ENCODE data around the gene LTBP1. TPM values are rescaled to one million over a fixed set of nuclear protein-coding genes. Genes with fewer than 3 reads are reported as not detected.

LTBP1 gene
- total and polyA plus RNA-seq, 2 of the 13 experiments (the other 11 are each of a cell fraction or from before 2014, with no cell fraction given), result 0.12 to 0.22 TPM

DNA sequence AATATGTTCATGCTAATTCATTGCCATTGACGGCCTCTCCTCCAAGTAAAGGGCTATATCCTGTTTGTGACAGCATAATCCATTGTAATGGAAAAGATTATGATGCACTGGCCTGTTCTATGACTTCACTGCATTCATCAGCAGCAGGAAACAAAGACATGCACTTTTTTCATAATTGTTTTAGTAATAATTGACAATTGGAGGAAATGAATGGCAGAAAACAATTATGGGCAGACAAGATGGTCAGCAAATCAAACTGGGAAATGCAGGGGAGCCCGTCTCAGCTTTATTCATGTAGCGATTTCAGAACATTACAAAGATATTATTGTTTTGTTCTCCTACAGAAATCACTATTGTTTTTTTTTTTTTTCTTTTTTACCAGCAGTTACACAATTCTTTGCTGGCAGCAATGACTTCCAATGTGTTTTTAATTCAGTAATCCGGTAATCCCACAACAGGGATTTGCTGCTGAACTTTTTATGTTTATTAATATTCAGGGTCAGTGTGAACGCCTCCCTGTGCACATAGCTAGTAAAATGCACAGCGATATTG lies 495.9 kb downstream of the LTBP1 start (continued):
- TF ChIP-seq, protein P1, sequence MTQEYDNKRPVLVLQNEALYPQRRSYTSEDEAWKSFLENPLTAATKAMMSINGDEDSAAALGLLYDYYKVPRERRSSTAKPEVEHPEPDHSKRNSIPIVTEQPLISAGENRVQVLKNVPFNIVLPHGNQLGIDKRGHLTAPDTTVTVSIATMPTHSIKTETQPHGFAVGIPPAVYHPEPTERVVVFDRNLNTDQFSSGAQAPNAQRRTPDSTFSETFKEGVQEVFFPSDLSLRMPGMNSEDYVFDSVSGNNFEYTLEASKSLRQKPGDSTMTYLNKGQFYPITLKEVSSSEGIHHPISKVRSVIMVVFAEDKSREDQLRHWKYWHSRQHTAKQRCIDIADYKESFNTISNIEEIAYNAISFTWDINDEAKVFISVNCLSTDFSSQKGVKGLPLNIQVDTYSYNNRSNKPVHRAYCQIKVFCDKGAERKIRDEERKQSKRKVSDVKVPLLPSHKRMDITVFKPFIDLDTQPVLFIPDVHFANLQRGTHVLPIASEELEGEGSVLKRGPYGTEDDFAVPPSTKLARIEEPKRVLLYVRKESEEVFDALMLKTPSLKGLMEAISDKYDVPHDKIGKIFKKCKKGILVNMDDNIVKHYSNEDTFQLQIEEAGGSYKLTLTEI (CRISPR knock-in tag; conservative IDR thresholded peaks at IDR 0.05), result no peak
- TF ChIP-seq SOX5 (CRISPR knock-in tag; IDR thresholded peaks at IDR 0.05; ENCODE audit: borderline replicate concordance), result no peak
- TF ChIP-seq, protein P2, sequence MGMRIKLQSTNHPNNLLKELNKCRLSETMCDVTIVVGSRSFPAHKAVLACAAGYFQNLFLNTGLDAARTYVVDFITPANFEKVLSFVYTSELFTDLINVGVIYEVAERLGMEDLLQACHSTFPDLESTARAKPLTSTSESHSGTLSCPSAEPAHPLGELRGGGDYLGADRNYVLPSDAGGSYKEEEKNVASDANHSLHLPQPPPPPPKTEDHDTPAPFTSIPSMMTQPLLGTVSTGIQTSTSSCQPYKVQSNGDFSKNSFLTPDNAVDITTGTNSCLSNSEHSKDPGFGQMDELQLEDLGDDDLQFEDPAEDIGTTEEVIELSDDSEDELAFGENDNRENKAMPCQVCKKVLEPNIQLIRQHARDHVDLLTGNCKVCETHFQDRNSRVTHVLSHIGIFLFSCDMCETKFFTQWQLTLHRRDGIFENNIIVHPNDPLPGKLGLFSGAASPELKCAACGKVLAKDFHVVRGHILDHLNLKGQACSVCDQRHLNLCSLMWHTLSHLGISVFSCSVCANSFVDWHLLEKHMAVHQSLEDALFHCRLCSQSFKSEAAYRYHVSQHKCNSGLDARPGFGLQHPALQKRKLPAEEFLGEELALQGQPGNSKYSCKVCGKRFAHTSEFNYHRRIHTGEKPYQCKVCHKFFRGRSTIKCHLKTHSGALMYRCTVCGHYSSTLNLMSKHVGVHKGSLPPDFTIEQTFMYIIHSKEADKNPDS (CRISPR knock-in tag; IDR thresholded peaks at IDR 0.05), result no peak

DNA sequence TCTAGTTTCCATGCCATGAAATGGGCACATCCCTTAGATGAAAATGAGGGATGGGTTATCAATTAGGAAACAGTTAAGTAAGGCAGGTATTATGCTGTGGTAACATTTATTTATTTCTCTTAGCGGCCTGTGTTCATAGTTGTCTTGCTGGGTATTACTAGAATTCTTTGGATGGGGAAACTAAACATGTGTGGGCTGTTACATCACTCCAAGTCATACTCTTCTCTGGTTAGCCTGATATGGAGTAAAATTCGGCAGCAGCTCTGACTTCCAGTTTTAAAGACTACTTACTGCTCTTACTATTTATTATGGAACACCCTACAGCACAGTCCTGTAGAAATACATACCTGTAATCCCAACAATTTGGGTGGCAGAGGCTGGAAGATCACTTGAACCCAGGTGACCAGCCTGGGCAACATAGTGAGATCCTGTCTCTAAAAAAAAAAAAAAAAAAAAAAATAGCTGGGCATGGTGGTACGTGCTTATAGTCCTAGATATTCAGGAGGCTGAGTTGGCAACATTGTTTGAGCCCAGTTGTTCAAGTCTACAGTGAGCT lies 496.6 kb downstream of the LTBP1 start:
- DNase-seq (ENCODE audit: low spot score), result no peak
- intact Hi-C loops (cut with micrococcal nuclease; ENCODE audit: unreplicated experiment) (loop anchor here (5.0 kb wide), 1 partner anchor 61 kb away; no protein-coding TSS in a partner anchor), in situ Hi-C loops (cut with HindIII; ENCODE audit: extremely low pct_ligation_motif_present, low pct_unique_long_range_greater_than_20kb) (no loop called here)
- FAIRE-seq, result no peak
- H3K27me3 ChIP-seq (ENCODE audit: control insufficient read depth in 1 of 2, insufficient read depth in 2 of 2, low read length in 2 of 2), result no peaks in the 10 kb centered on the region
- H3K4me1 ChIP-seq (ENCODE audit: insufficient read depth, low read length), result 0 out of 2 replicates have a peak, but pooled peaks cover 6% of the 10 kb centered on the region
- no peak overlapping the region for H2AFZ ChIP-seq (ENCODE audit: low read length)
- no TSS peak for BruUV-seq (replicated peaks)
- under 1% methylated on average over 3 of the region's 3 CpGs for WGBS (ENCODE audit: low lambda C conversion rate)
- ChIA-PET POLR2A (no interaction called here), CTCF (ENCODE audit: low intra/inter-chr PET ratio, low total read pairs) (no interaction called here)
- no peak overlapping the region for H3K4me2 ChIP-seq (ENCODE audit: low read depth, low read length)
- no peak overlapping the region for H3K27ac ChIP-seq (ENCODE audit: extremely low read length, insufficient read depth, low read length)
- H3K4me3 ChIP-seq (replicated peaks in 1 of 3; ENCODE audit: insufficient read depth in 1 of 3, low read depth in 2 of 3, low read length in 3 of 3), result no peak overlapping the region
- no peaks in the 10 kb centered on the region for H4K20me1 ChIP-seq (ENCODE audit: insufficient read depth, low read length)
- no peaks in the 10 kb centered on the region for H3K79me2 ChIP-seq (ENCODE audit: insufficient read depth, low read length)
- H3K9me3 ChIP-seq (ENCODE audit: low read length), result no peaks in the 10 kb centered on the region
- no peaks in the 10 kb centered on the region for H3K36me3 ChIP-seq (replicated peaks in 1 of 2; ENCODE audit: control insufficient read depth in 1 of 2, insufficient read depth in 2 of 2, low read length in 2 of 2)
- ATAC-seq, result no peak
- H3K9ac ChIP-seq (ENCODE audit: insufficient read depth, low read depth, low read length), result no peak overlapping the region
- TF ChIP-seq ZNF510 (CRISPR knock-in tag; IDR thresholded peaks at IDR 0.05; ENCODE audit: low read depth) (no peak), KAT8 (CRISPR knock-in tag; IDR thresholded peaks at IDR 0.05) (no peak), ZFP41 (CRISPR knock-in tag; IDR thresholded peaks at IDR 0.05; ENCODE audit: borderline replicate concordance) (no peak), SMAD9 (CRISPR knock-in tag; IDR thresholded peaks at IDR 0.05) (no peak), ATF7-NPFF (CRISPR knock-in tag; IDR thresholded peaks at IDR 0.05; ENCODE audit: low read depth) (no peak), HHEX (CRISPR knock-in tag; IDR thresholded peaks at IDR 0.05) (no peak), ZNF562 (CRISPR knock-in tag; IDR thresholded peaks at IDR 0.05; ENCODE audit: borderline replicate concordance) (no peak), POLR2AphosphoS5 (IDR thresholded peaks at IDR 0.05; ENCODE audit: low read depth, low read length) (no peak), ZNF674 (CRISPR knock-in tag; IDR thresholded peaks at IDR 0.05; ENCODE audit: low read depth) (no peak)
- TF ChIP-seq, protein P3, sequence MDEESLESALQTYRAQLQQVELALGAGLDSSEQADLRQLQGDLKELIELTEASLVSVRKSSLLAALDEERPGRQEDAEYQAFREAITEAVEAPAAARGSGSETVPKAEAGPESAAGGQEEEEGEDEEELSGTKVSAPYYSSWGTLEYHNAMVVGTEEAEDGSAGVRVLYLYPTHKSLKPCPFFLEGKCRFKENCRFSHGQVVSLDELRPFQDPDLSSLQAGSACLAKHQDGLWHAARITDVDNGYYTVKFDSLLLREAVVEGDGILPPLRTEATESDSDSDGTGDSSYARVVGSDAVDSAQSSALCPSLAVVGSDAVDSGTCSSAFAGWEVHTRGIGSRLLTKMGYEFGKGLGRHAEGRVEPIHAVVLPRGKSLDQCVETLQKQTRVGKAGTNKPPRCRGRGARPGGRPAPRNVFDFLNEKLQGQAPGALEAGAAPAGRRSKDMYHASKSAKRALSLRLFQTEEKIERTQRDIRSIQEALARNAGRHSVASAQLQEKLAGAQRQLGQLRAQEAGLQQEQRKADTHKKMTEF (CRISPR knock-in tag; IDR thresholded peaks at IDR 0.05), result no peak
- TF ChIP-seq, protein P4, sequence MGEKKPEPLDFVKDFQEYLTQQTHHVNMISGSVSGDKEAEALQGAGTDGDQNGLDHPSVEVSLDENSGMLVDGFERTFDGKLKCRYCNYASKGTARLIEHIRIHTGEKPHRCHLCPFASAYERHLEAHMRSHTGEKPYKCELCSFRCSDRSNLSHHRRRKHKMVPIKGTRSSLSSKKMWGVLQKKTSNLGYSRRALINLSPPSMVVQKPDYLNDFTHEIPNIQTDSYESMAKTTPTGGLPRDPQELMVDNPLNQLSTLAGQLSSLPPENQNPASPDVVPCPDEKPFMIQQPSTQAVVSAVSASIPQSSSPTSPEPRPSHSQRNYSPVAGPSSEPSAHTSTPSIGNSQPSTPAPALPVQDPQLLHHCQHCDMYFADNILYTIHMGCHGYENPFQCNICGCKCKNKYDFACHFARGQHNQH (CRISPR knock-in tag; IDR thresholded peaks at IDR 0.05), result no peak
- TF ChIP-seq, protein P5, sequence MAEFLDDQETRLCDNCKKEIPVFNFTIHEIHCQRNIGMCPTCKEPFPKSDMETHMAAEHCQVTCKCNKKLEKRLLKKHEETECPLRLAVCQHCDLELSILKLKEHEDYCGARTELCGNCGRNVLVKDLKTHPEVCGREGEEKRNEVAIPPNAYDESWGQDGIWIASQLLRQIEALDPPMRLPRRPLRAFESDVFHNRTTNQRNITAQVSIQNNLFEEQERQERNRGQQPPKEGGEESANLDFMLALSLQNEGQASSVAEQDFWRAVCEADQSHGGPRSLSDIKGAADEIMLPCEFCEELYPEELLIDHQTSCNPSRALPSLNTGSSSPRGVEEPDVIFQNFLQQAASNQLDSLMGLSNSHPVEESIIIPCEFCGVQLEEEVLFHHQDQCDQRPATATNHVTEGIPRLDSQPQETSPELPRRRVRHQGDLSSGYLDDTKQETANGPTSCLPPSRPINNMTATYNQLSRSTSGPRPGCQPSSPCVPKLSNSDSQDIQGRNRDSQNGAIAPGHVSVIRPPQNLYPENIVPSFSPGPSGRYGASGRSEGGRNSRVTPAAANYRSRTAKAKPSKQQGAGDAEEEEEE (CRISPR knock-in tag; IDR thresholded peaks at IDR 0.05; ENCODE audit: borderline replicate concordance), result no peak

Measured in HepG2 (cell line).